Sigmoid colon (tissue), 4 donors: ENCODE measurements around the gene PLAC9.

Experiments
- CTCF ChIP-seq, 4 experiments: fragments of 450-650 bp in 3 of 4; fragments of 200-600 bp in 1 of 4; IDR thresholded peaks; one replicate each; pipeline ENCODE4 v1.5.1; 2016 to 2019; ENCODE audit warnings: antibody characterized with exemption in 4 of 4, mild to moderate bottlenecking in 3 of 4, moderate library complexity in 2 of 4
- POLR2A ChIP-seq, 2 donors: fragments of 450-650 bp; IDR thresholded peaks; one replicate each; pipeline ENCODE4 v1.6.1; 2016; ENCODE audit warnings: antibody characterized with exemption in 2 of 2, mild to moderate bottlenecking in 2 of 2, moderate library complexity in 2 of 2
- POLR2AphosphoS5 ChIP-seq, 4 donors: sonication (generic); formaldehyde crosslinking; IDR thresholded peaks; one replicate each; pipeline ENCODE4 v1.6.1; 2017; ENCODE audit warnings: antibody characterized with exemption in 4 of 4

DNA sequence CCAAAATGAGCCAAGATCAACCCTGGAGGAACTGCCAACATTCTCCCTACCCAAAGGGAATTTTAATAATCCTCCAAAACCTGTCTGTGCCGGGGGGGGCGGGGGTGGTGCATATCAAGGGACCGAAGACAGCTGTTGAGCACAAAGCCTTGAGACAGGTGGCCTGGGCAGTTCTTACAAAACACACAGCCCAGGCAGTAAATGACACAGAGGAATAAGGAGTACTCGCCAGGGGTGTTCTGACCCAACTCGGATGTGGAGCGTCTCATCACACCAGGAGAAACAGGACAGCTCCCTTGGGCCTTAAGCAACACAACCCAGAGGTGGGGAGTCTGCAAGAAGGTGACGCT lies 35.6 kb downstream of the PLAC9 start:
- TF ChIP-seq CTCF (IDR thresholded peaks at IDR 0.05) (no peak), POLR2AphosphoS5 (IDR thresholded peaks at IDR 0.05) (no peak), POLR2A (IDR thresholded peaks at IDR 0.05) (no peak)
